Left colon (tissue), 2 donors: ENCODE results near the gene CACNA1B. TPM values are rescaled to one million over a fixed set of nuclear protein-coding genes. Genes with fewer than 3 reads are reported as not detected.

Source experiments
- ATAC-seq: fragments of 200-7000 bp; cut with Tn5 transposase; one replicate; pipeline ENCODE4 v1.9.1; 2020; ENCODE audit warnings: mild to moderate bottlenecking, moderate library complexity
- DNase-seq, 2 donors: peaks; one replicate each; pipeline ENCODE4 v3.0.0-alpha.2; 2020
- intact Hi-C, 2 donors: fragments of 100-400 bp; cut with DNase I in 1 of 2; cut with micrococcal nuclease in 1 of 2; formaldehyde crosslinking; loops; one replicate each; pipeline versions ENCODE4 v1.11.2 to v1.14.0; 2022; cut with DNase I, micrococcal nuclease
- total RNA-seq, 2 donors: library from RNA; stranded (reverse); fragmentation: NEBNext Ultra II Directional; extraction: Animal tissue kit (Norgen Biotek cat#: 25700); gene quantifications; one replicate each; pipeline ENCODE4 v1.2.1, GENCODE V29; 2021
- donor health status: DM: no; HTN: no; CAD: no.
- donor health status: DM: yes; HTN: yes; CAD: no.

The CACNA1B gene
- total RNA-seq, 2 donors from 2014 or later = 0.22 to 0.24 TPM

GRCh38 chr9:138069731-138070456, 192.3 kb downstream of the CACNA1B start:
- DNase-seq = peak in 1 of 2 donors; percentile 8
- intact Hi-C loops = no loop called here
- ATAC-seq = no peak

GRCh38 chr9:138070815-138071214, 193.2 kb downstream of the CACNA1B start:
- DNase-seq (no peak), ATAC-seq (no peak)
- intact Hi-C loops = no loop called here

- intact Hi-C loops = no loop called here
- DNase-seq (no peak), ATAC-seq (no peak)
Measured at GRCh38 chr9:138071292-138071691, 193.7 kb downstream of the CACNA1B start.

- ATAC-seq = no peak
- intact Hi-C loops = no loop called here
- DNase-seq = peak in 1 of 2 donors; percentile 8
Measured at GRCh38 chr9:138071731-138072130, 194.1 kb downstream of the CACNA1B start.

GRCh38 chr9:138072161-138072842, 194.7 kb downstream of the CACNA1B start:
- peak in 1 of 2 donors; percentile 23 for DNase-seq
- intact Hi-C loops = no loop called here
- ATAC-seq = no peak

GRCh38 chr9:138072897-138073296, 195.3 kb downstream of the CACNA1B start:
- no peak for ATAC-seq

GRCh38 chr9:138073408-138073807, 195.8 kb downstream of the CACNA1B start:
- DNase-seq (no peak), ATAC-seq (no peak)
- intact Hi-C loops = no loop called here

More at GRCh38 chr9:138072897-138073296, 195.3 kb downstream of the CACNA1B start:
- intact Hi-C loops = no loop called here
- no peak for DNase-seq

- peak in 1 of 2 donors; percentile 10 for DNase-seq
- ATAC-seq = no peak
- intact Hi-C loops = no loop called here
Measured at GRCh38 chr9:138073808-138074207, 196.2 kb downstream of the CACNA1B start.

GRCh38 chr9:138074516-138074915, 196.9 kb downstream of the CACNA1B start:
- DNase-seq = peak in 1 of 2 donors; percentile 11
- intact Hi-C loops = no loop called here
- ATAC-seq = no peak

- DNase-seq = no peak
Measured at GRCh38 chr9:138075496-138075895, 197.9 kb downstream of the CACNA1B start.

GRCh38 chr9:138075961-138076649, 198.5 kb downstream of the CACNA1B start:
- DNase-seq (peak in 1 of 2 donors; percentile 12), ATAC-seq (no peak)
- intact Hi-C loops = no loop called here

More at GRCh38 chr9:138075496-138075895, 197.9 kb downstream of the CACNA1B start:
- intact Hi-C loops = no loop called here
- no peak for ATAC-seq

- DNase-seq (no peak), ATAC-seq (no peak)
Measured at GRCh38 chr9:138076650-138077009, 199.0 kb downstream of the CACNA1B start.

GRCh38 chr9:138077126-138077525, 199.5 kb downstream of the CACNA1B start:
- no peak for DNase-seq
- ATAC-seq = no peak
- intact Hi-C loops = no loop called here

More at GRCh38 chr9:138076650-138077009, 199.0 kb downstream of the CACNA1B start:
- intact Hi-C loops = no loop called here

GRCh38 chr9:138077898-138078540, 200.4 kb downstream of the CACNA1B start:
- no peak for ATAC-seq
- DNase-seq = peak in 1 of 2 donors; percentile 14
- intact Hi-C loops = no loop called here

GRCh38 chr9:138078846-138079245, 201.3 kb downstream of the CACNA1B start:
- intact Hi-C loops = no loop called here
- no peak for DNase-seq
- ATAC-seq = no peak

GRCh38 chr9:138080979-138081378, 203.4 kb downstream of the CACNA1B start:
- ATAC-seq (no peak), DNase-seq (no peak)
- intact Hi-C loops = no loop called here

GRCh38 chr9:138082918-138083636, 205.5 kb downstream of the CACNA1B start:
- intact Hi-C loops = no loop called here
- ATAC-seq = no peak
- peak in 1 of 2 donors; percentile 5 for DNase-seq

- DNase-seq (no peak), ATAC-seq (no peak)
- intact Hi-C loops = no loop called here
Measured at GRCh38 chr9:138083873-138084272, 206.3 kb downstream of the CACNA1B start.

- DNase-seq (no peak), ATAC-seq (no peak)
- intact Hi-C loops = no loop called here
Measured at GRCh38 chr9:138085568-138085967, 208.0 kb downstream of the CACNA1B start.
